ENCODE results near the gene DPH7.
A peak's percentile ranks its signal among the peaks of the same experiment; 100 is the strongest.
"Not testable (repeated sequence)": the region's sequence is repeated elsewhere in the genome, so short reads cannot be mapped to it uniquely, and the experiment has no call there.

DPH7 gene

DNA sequence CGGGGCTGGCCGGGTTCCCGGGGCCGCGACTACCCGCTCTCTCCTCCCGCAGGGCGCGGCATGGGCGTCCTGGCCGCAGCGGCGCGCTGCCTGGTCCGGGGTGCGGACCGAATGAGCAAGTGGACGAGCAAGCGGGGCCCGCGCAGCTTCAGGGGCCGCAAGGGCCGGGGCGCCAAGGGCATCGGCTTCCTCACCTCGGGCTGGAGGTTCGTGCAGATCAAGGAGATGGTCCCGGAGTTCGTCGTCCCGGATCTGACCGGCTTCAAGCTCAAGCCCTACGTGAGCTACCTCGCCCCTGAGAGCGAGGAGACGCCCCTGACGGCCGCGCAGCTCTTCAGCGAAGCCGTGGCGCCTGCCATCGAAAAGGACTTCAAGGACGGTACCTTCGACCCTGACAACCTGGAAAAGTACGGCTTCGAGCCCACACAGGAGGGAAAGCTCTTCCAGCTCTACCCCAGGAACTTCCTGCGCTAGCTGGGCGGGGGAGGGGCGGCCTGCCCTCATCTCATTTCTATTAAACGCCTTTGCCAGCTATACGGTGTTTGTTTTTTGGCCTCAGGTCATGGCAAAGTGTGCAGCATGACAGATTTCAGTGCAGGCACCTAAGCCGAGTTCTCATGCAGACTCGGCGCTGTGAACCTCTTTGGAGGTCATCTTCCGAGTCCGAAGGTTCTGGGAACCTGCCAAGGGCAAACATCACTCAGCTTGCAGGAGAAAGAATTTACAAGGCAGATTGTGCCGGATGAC lies 26.5 kb downstream of the DPH7 start:
- Histone ChIP-seq H3K9me3 (no peaks in the 10 kb centered on the region), H3K36me3 (peaks cover 37% of the 10 kb centered on the region), H3K27me3 (no peaks in the 10 kb centered on the region), H3K4me1 (peaks cover 6% of the 10 kb centered on the region), H3K4me3 (ENCODE audit: low read depth, low read length) (peak overlapping the region; percentile 81)
- DNase-seq, result no peak
- TF ChIP-seq CTCF (IDR thresholded peaks at IDR 0.05; ENCODE audit: low read depth, low read length), result no peak

- peak within 1 kb of the TSS; percentile 81 for H3K4me3 ChIP-seq (ENCODE audit: low read depth, low read length)
- TF ChIP-seq CTCF (IDR thresholded peaks at IDR 0.05; ENCODE audit: low read depth, low read length), result peak; percentile 49
- no peaks in the 10 kb centered on the region for H3K27me3 ChIP-seq
- H3K36me3 ChIP-seq, result peaks cover 33% of the 10 kb centered on the region
- no peaks in the 10 kb centered on the region for H3K9me3 ChIP-seq
- DNase-seq, result peak; percentile 98
- peaks cover 6% of the 10 kb centered on the region for H3K4me1 ChIP-seq
Observed at GRCh38 chr9:137551264-137552021, 27.3 kb downstream of the DPH7 start, which contains the start of gene MRPL41. TSS of gene MRPL41 (plus strand) at chr9:137551879. CDS start at chr9:137552082, 203 bp downstream.

GRCh38 chr9:137550958-137551263 lies 27.8 kb downstream of the DPH7 start:
- peaks cover 27% of the 10 kb centered on the region for H3K36me3 ChIP-seq
- H3K4me1 ChIP-seq, H3K9me3 ChIP-seq, DNase-seq, H3K27me3 ChIP-seq: not testable (repeated sequence)
- H3K4me3 ChIP-seq (ENCODE audit: low read depth, low read length), result peak overlapping the region; percentile 66

DNA sequence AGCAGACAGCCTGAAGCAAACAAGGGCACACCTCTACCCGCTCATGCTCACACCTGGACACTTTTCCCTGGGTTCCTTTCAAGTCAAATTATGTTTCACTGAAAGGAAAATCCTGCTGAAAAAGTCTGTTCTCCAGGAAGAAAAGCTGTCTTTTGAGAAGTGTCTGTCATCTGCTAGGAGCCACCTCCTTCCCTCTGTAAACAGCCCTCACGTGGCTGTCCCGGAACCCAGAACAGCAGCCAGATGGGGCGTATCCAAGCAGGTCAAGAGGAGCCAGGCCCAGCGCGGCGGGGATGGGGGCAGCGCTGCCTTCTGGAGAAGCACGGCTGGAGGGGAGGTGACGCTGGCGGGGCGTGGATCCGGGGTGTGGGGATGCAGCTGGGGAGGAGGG lies 28.5 kb downstream of the DPH7 start, which contains the start of gene PNPLA7:
TSS of gene PNPLA7 (minus strand) at position 172 of the 391 bp plus-strand sequence. CDS start 205 bp downstream, outside the sequence.
- H3K4me1 ChIP-seq, result peaks cover 6% of the 10 kb centered on the region
- peak within 1 kb of the TSS; percentile 66 for H3K4me3 ChIP-seq (ENCODE audit: low read depth, low read length)
- TF ChIP-seq CTCF (IDR thresholded peaks at IDR 0.05; ENCODE audit: low read depth, low read length), result no peak
- DNase-seq, result peak; percentile 92
- H3K9me3 ChIP-seq, result no peaks in the 10 kb centered on the region
- H3K36me3 ChIP-seq, result peaks cover 21% of the 10 kb centered on the region
- H3K27me3 ChIP-seq, result no peaks in the 10 kb centered on the region

GRCh38 chr9:137547687-137548543 lies 30.8 kb downstream of the DPH7 start:
- Histone ChIP-seq H3K4me1 (peaks cover 6% of the 10 kb centered on the region), H3K9me3 (no peaks in the 10 kb centered on the region), H3K27me3 (no peaks in the 10 kb centered on the region), H3K36me3 (peaks cover 4% of the 10 kb centered on the region), H3K4me3 (ENCODE audit: low read depth, low read length) (no peak overlapping the region)
- DNase-seq, result no peak
- TF ChIP-seq CTCF (IDR thresholded peaks at IDR 0.05; ENCODE audit: low read depth, low read length), result no peak

- H3K4me1 ChIP-seq, result peaks cover 4% of the 10 kb centered on the region
Observed at GRCh38 chr9:137545123-137545522, 33.6 kb downstream of the DPH7 start.

More at GRCh38 chr9:137545123-137545522, 33.6 kb downstream of the DPH7 start:
- no peaks in the 10 kb centered on the region for H3K9me3 ChIP-seq
- no peak overlapping the region for H3K4me3 ChIP-seq (ENCODE audit: low read depth, low read length)
- no peak for TF ChIP-seq CTCF (IDR thresholded peaks at IDR 0.05; ENCODE audit: low read depth, low read length)
- DNase-seq, result no peak
- H3K36me3 ChIP-seq, result no peaks in the 10 kb centered on the region
- no peaks in the 10 kb centered on the region for H3K27me3 ChIP-seq

Data from BE2C (cell line).